BE2C (cell line): ENCODE data around the gene SUPT3H.
"Not testable (repeated sequence)": the region's sequence is repeated elsewhere in the genome, so short reads cannot be mapped to it uniquely, and the experiment has no call there.

ENCODE experiments used
- DNase-seq: peaks from one replicate; pipeline ENCODE4 v3.0.0-alpha.2; 2020
- H3K27me3 ChIP-seq: fragments of 250-450 bp; sonication (Bioruptor Pico); 2 replicates; pipeline ENCODE4 v1.5.1; 2020; ENCODE audit warnings: mild to moderate bottlenecking
- H3K36me3 ChIP-seq: fragments of 250-450 bp; sonication (Bioruptor Pico); 2 replicates; pipeline ENCODE4 v1.5.1; 2020; ENCODE audit warnings: mild to moderate bottlenecking
- H3K4me1 ChIP-seq: fragments of 250-450 bp; sonication (Bioruptor Pico); 2 replicates; pipeline ENCODE4 v1.5.1; 2020
- H3K4me3 ChIP-seq: 2 replicates; pipeline ENCODE4 v1.5.1; 2011; ENCODE audit warnings: low read depth, low read length
- H3K9me3 ChIP-seq: fragments of 250-450 bp; sonication (Bioruptor Pico); 2 replicates; pipeline ENCODE4 v1.5.1; 2020
- TF ChIP-seq, protein P1 (sequence below): IDR thresholded peaks from 2 replicates; pipeline ENCODE4 v1.5.1; 2012; ENCODE audit warnings: mild to moderate bottlenecking, low read depth, low read length

Gene SUPT3H

GRCh38 chr6:45293306-45293705 is 84.4 kb downstream of the SUPT3H start:
- Histone ChIP-seq H3K36me3 (no peaks in the 10 kb centered on the region), H3K9me3 (no peaks in the 10 kb centered on the region), H3K27me3 (0 out of 2 replicates have a peak, but pooled peaks cover 2% of the 10 kb centered on the region), H3K4me1 (no peaks in the 10 kb centered on the region), H3K4me3 (no peak overlapping the region)
- TF ChIP-seq, protein P1, sequence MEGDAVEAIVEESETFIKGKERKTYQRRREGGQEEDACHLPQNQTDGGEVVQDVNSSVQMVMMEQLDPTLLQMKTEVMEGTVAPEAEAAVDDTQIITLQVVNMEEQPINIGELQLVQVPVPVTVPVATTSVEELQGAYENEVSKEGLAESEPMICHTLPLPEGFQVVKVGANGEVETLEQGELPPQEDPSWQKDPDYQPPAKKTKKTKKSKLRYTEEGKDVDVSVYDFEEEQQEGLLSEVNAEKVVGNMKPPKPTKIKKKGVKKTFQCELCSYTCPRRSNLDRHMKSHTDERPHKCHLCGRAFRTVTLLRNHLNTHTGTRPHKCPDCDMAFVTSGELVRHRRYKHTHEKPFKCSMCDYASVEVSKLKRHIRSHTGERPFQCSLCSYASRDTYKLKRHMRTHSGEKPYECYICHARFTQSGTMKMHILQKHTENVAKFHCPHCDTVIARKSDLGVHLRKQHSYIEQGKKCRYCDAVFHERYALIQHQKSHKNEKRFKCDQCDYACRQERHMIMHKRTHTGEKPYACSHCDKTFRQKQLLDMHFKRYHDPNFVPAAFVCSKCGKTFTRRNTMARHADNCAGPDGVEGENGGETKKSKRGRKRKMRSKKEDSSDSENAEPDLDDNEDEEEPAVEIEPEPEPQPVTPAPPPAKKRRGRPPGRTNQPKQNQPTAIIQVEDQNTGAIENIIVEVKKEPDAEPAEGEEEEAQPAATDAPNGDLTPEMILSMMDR, result no peak
- no peak for DNase-seq

GRCh38 chr6:45289751-45290514 is 87.8 kb downstream of the SUPT3H start:
- H3K9me3 ChIP-seq, result no peaks in the 10 kb centered on the region
- H3K27me3 ChIP-seq, result 0 out of 2 replicates have a peak, but pooled peaks cover 2% of the 10 kb centered on the region
- no peaks in the 10 kb centered on the region for H3K36me3 ChIP-seq
- no peak overlapping the region for H3K4me3 ChIP-seq
- no peaks in the 10 kb centered on the region for H3K4me1 ChIP-seq
- TF ChIP-seq, protein P1, result no peak
- no peak for DNase-seq

DNA sequence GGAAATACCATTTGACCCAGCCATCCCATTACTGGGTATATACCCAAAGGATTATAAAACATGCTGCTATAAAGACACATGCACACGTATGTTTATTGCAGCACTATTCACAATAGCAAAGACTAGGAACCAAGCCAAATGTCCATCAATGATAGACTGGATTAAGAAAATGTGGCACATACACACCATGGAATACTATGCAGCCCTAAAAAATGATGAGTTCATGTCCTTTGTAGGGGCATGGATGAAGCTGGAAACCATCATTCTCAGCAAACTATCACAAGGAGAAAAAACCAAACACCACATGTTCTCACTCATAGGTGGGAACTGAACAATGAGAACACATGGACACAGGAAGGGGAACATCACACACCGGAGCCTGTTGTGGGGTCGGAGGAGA is 91.0 kb downstream of the SUPT3H start:
- H3K27me3 ChIP-seq, DNase-seq, H3K4me1 ChIP-seq, H3K9me3 ChIP-seq, H3K4me3 ChIP-seq, H3K36me3 ChIP-seq: not testable (repeated sequence)

DNA sequence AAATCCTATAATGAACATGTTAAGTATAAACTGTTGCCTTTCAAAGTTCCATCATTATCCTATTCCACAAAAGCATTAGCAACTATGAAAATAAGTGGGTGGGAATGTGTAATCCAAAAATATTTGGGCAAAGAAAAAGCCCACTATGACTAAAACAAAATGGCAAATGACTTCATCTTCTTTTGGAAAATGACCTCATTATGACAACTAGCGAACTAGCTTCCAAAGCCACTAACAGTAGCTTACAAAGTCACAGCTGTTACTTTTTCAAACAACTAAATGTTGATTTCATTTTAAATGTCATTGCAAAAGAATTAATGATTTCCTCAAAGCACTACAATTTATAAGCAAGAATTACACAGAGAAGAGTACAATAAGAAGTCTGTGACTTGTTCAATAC is 99.4 kb downstream of the SUPT3H start:
- H3K36me3 ChIP-seq, result no peaks in the 10 kb centered on the region
- no peaks in the 10 kb centered on the region for H3K9me3 ChIP-seq
- TF ChIP-seq, protein P1, result no peak
- no peak for DNase-seq
- H3K27me3 ChIP-seq, result no peaks in the 10 kb centered on the region
- H3K4me1 ChIP-seq, result no peaks in the 10 kb centered on the region
- H3K4me3 ChIP-seq, result no peak overlapping the region

DNA sequence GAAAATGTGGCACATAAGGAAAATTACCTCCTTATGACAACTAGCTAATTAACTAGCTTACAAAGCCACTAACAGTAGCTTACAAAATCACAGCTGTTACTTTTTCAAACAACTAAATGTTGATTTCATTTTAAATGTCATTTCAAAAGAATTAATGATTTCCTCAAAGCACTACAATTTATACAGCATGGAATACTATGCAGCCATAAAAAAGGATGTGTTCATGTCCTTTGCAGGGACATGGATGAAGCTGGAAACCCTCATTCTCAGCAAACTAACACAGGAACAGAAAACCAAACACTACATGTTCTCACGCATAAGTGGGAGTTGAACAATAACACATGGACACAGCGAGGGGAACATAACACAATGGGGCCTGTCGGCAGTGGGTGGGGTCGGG is 100.0 kb downstream of the SUPT3H start:
- H3K9me3 ChIP-seq, DNase-seq, H3K4me1 ChIP-seq, H3K36me3 ChIP-seq, H3K27me3 ChIP-seq, H3K4me3 ChIP-seq: not testable (repeated sequence)

- TF ChIP-seq, protein P1, result no peak
- H3K4me1 ChIP-seq, result no peaks in the 10 kb centered on the region; the same call in 1 of the 2 replicates
- H3K36me3 ChIP-seq, result no peaks in the 10 kb centered on the region
- no peaks in the 10 kb centered on the region for H3K27me3 ChIP-seq
- H3K9me3 ChIP-seq, result no peaks in the 10 kb centered on the region
- H3K4me3 ChIP-seq, result no peak overlapping the region
- no peak for DNase-seq
These were observed 102.4 kb downstream of the SUPT3H start for GRCh38 chr6:45275358-45275757.

DNA sequence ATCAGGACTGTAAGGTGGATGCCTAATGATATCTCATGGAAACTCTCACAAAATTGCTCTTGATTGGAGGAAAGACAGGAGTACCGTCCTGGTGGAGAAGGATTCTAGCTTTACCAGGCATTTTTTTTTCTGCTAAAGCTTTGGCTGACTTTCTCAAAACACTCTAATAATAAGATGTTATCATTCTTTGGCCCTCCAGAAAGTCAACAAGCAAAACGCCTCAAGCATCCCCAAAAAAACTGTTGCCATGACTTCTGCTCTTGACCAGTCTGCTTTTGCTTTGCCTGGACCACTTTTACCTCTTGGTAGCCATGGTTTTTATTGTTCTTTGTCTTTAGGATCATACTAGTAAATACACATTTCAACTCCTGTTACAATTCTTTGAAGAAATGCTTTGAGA is 105.1 kb downstream of the SUPT3H start:
- no peaks in the 10 kb centered on the region for H3K9me3 ChIP-seq
- TF ChIP-seq, protein P1, result no peak
- H3K27me3 ChIP-seq, result no peaks in the 10 kb centered on the region
- no peak for DNase-seq
- no peaks in the 10 kb centered on the region for H3K36me3 ChIP-seq
- H3K4me1 ChIP-seq, result no peaks in the 10 kb centered on the region; the same call in 1 of the 2 replicates
- H3K4me3 ChIP-seq, result no peak overlapping the region
